GM13976 (cell line): ENCODE data around the gene MRPL42.

ENCODE experiments used
- DNase-seq: peaks from one replicate; pipeline ENCODE4 v3.0.0; 2012; ENCODE audit warnings: low spot score
- CTCF ChIP-seq: IDR thresholded peaks from 2 replicates; pipeline ENCODE4 v1.5.1; 2012; ENCODE audit warnings: borderline replicate concordance, mild to moderate bottlenecking; ENCODE audit not compliant: insufficient read depth; ENCODE audit errors: extremely low read depth, missing control alignments, control extremely low read depth
- in situ Hi-C: fragments of 300-500 bp; cut with MboI; formaldehyde crosslinking; loops from one replicate; pipeline ENCODE4 v1.12.0; 2022; ENCODE audit warnings: low sequenced_read_pairs, mixed read lengths, inconsistent platforms; ENCODE audit not compliant: unreplicated experiment

MRPL42 gene

GRCh38 chr12:93514853-93515252, 47.5 kb downstream of the MRPL42 start:
- no peak for DNase-seq
- TF ChIP-seq CTCF: no peak
- in situ Hi-C loops: no loop called here

GRCh38 chr12:93518725-93519124, 51.4 kb downstream of the MRPL42 start:
- in situ Hi-C loops: no loop called here
- TF ChIP-seq CTCF: no peak
- no peak for DNase-seq

DNA sequence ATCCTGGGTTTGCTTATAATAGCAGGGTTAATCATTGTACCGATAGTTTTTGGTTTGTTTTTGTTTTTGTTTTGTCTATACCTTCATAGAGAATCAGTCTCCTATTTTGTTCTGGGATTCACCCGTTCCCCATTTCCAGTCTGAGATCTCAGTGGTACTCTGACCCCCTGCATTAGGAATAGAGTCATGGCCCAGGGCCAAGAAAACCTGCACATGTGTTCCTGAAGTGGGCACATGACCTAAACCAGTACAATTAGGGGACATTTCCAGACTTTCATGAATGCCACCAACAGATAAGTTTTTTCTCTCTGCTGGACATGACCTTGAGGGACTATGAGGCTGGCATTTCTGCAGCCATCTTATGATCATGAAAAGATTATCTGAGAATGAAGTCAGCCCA, 52.5 kb downstream of the MRPL42 start:
- no peak for TF ChIP-seq CTCF
- DNase-seq: no peak
- in situ Hi-C loops: no loop called here

- in situ Hi-C loops: no loop called here
- DNase-seq: no peak
- no peak for TF ChIP-seq CTCF
Measured at GRCh38 chr12:93520454-93520853, 53.1 kb downstream of the MRPL42 start.

GRCh38 chr12:93521225-93522080, 54.1 kb downstream of the MRPL42 start:
- no peak for TF ChIP-seq CTCF
- DNase-seq: no peak
- in situ Hi-C loops: no loop called here

DNA sequence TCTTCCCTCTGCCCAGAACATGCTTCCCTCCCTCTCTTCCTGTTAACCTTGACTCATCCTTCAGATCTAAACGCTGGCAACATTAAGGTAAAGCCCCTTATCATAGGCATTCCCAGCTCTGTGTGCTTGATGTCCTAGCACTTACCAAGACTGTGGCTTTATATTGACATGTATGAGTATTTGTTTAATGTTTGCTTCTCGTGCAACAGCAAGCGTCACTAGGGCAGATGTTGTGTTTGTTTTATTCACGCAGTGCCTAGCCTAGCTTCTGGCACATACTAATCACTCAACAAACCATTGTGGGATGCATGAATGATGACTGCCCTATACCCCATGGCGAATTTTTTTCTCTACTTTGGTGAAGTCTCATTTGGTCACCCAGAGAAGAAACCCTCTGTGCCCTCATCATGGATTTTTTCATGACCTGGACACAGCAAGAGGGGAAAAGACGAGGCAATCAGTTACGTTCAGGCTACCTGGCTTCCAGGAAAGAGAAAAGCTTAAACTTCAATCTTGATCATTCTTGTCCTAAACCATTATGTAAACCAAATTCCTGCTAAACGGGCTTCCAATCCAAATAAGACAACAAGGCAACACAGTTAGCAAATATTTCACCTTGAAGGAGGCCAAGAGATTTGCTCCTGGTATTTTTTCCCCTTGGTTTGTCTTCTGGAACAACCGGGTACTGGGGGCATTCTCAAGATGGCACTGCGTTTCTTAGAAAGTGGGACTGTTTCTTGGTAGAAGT, 57.2 kb downstream of the MRPL42 start:
- in situ Hi-C loops: no loop called here
- no peak for TF ChIP-seq CTCF
- DNase-seq: no peak
